Neural crest cell (in vitro differentiated cells): ENCODE measurements around the gene ZNF697. TPM values are rescaled to one million over a fixed set of nuclear protein-coding genes. Genes with fewer than 3 reads are reported as not detected.

Source experiments
- DNase-seq: peaks from one replicate; pipeline ENCODE4 v3.0.0; 2021; ENCODE audit warnings: low read depth, mixed read lengths, low spot score
- H3K27ac Mint-ChIP-seq: one replicate; pipeline ENCODE4 v1.8.0; 2021; ENCODE audit warnings: mild to moderate bottlenecking, mixed read lengths; ENCODE audit not compliant: unreplicated experiment
- H3K27me3 Mint-ChIP-seq: 2 replicates; pipeline ENCODE4 v1.8.0; 2021; ENCODE audit warnings: low read depth, mild to moderate bottlenecking, mixed read lengths
- H3K36me3 Mint-ChIP-seq: 2 replicates; pipeline ENCODE4 v1.8.0; 2021; ENCODE audit warnings: low read depth, mild to moderate bottlenecking, mixed read lengths
- H3K4me1 Mint-ChIP-seq: 2 replicates; pipeline ENCODE4 v1.8.0; 2021; ENCODE audit warnings: mixed read lengths
- H3K4me3 Mint-ChIP-seq: one replicate; pipeline ENCODE4 v1.8.0; 2021; ENCODE audit warnings: mild to moderate bottlenecking, mixed read lengths
- H3K9me3 Mint-ChIP-seq: 2 replicates; pipeline ENCODE4 v1.8.0; 2021; ENCODE audit warnings: mixed read lengths
- total RNA-seq: library from RNA; stranded (reverse); gene quantifications from 2 replicates; pipeline ENCODE4 v1.2.1, GENCODE V29; 2021
- TF ChIP-seq, protein P1 (sequence below): fragments of 200-600 bp; sonication (generic); conservative IDR thresholded peaks from 2 replicates; pipeline ENCODE4 v1.5.0; 2021; ENCODE audit warnings: antibody characterized with exemption, mild to moderate bottlenecking

Gene ZNF697
- total RNA-seq, 1 donor from 2014 or later, result 19.5 TPM

DNA sequence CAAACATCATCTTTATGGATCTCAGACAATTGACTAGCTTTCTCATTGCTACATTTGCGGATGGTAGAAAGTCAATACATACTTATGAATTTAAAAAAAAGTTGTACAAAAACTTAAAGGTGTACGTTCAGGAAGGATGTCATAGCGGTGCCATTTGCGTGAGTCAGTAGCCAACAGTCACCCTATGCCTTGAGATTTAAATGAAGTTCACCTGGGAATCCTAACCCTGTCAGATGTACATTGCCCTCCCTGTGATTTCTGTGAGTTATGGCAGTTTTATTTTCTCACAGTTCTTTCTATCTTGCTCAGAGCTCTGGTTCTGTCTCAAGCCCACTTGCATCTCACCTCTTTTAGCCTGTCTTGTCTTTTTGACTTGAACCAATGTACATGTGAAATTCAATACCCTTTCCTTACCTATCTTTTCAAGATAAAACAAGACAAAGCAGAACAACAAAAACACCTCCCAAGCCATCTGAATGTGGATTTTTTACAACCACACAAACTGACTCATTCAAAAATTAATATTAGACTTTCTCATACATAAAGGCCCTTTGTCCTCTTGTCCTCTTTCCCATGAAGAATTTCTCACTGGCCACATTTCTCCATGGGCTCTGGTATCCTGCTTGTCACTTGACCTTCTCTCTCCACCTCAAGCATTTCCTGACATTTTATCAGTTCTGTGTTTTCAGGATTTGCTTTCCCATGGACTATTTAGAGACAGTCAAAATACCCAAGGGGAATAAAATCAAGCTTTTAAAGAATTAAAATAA lies 25.3 kb upstream of the ZNF697 start:
- TF ChIP-seq, protein P1, sequence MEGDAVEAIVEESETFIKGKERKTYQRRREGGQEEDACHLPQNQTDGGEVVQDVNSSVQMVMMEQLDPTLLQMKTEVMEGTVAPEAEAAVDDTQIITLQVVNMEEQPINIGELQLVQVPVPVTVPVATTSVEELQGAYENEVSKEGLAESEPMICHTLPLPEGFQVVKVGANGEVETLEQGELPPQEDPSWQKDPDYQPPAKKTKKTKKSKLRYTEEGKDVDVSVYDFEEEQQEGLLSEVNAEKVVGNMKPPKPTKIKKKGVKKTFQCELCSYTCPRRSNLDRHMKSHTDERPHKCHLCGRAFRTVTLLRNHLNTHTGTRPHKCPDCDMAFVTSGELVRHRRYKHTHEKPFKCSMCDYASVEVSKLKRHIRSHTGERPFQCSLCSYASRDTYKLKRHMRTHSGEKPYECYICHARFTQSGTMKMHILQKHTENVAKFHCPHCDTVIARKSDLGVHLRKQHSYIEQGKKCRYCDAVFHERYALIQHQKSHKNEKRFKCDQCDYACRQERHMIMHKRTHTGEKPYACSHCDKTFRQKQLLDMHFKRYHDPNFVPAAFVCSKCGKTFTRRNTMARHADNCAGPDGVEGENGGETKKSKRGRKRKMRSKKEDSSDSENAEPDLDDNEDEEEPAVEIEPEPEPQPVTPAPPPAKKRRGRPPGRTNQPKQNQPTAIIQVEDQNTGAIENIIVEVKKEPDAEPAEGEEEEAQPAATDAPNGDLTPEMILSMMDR, result no peak
- peak overlapping the region; percentile 92 for H3K27ac Mint-ChIP-seq
- H3K36me3 Mint-ChIP-seq, result no peaks in the 10 kb centered on the region
- H3K4me1 Mint-ChIP-seq, result peaks cover 29% of the 10 kb centered on the region
- DNase-seq, result no peak
- peaks cover 3% of the 10 kb centered on the region for H3K9me3 Mint-ChIP-seq
- peak overlapping the region; percentile 74 for H3K4me3 Mint-ChIP-seq
- no peaks in the 10 kb centered on the region for H3K27me3 Mint-ChIP-seq

DNA sequence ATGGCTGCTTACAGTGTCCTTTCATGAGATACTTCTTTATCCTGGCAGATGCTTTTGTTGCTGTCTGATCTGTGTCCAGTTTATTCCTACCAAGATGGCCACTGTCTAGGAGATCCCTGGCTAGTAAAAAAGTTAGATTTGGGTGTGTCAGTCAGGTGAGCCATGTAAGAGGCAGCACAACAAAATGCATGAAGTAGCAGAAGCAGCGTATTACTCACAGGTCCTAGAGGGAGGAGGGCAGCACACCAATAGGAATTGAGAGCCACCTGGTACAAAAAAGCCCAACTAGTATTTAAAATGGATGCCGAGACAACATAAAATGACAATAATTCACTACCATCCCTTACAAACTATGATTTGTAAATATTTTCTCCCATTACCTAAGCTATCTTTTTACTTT lies 22.8 kb upstream of the ZNF697 start:
- no peak for DNase-seq
- Mint-ChIP-seq H3K36me3 (no peaks in the 10 kb centered on the region), H3K9me3 (peaks cover 6% of the 10 kb centered on the region), H3K4me3 (no peak overlapping the region), H3K27ac (no peak overlapping the region), H3K27me3 (no peaks in the 10 kb centered on the region), H3K4me1 (peaks cover 33% of the 10 kb centered on the region)
- TF ChIP-seq, protein P1, result no peak

DNA sequence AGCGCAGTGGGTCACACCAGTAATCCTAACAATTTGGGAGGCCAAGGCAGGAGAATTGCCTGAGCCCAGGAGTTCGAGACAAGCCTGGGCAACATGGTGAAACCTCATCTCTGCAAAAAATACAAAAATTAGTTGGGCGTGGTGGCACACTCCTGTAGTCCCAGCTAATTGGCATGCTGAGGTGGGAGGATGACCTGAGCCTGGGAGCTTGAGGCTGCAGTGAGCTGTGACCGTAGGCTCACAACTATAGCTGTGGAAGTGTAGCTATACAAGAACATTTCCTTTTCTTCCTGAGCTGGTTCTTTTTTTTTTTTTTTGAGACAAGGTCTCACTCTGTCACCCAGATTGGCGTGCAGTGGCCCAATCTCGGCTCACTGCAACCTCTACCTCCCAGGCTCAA lies 19.1 kb upstream of the ZNF697 start:
- Mint-ChIP-seq H3K36me3 (no peaks in the 10 kb centered on the region), H3K9me3 (peaks cover 6% of the 10 kb centered on the region), H3K27ac (no peak overlapping the region), H3K27me3 (no peaks in the 10 kb centered on the region), H3K4me3 (no peak overlapping the region), H3K4me1 (peaks cover 8% of the 10 kb centered on the region)
- DNase-seq, result no peak
- TF ChIP-seq, protein P1, result no peak

DNA sequence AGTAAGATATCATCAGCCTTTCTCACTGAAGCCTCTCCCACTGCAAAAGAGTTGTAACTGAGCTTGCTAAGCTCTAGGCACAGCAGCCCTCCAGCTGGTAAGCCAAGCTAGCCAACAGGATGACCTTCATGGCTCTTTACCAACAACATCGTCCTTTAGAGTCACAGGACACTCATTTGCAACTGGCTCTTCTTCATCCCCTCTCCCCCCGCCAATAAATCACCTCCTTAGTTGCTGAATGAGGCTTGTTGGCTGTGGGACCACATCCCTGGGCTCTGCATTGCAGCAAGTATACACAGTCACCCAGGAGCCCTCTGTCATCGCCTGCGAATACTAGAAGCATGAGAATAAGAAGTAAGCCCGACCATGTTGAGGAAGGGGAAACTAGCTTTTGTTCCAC lies 16.0 kb upstream of the ZNF697 start:
- Mint-ChIP-seq H3K27ac (no peak overlapping the region), H3K4me3 (no peak overlapping the region), H3K4me1 (peaks cover 12% of the 10 kb centered on the region), H3K9me3 (peaks cover 3% of the 10 kb centered on the region), H3K27me3 (peaks cover 4% of the 10 kb centered on the region), H3K36me3 (no peaks in the 10 kb centered on the region)
- TF ChIP-seq, protein P1, result no peak
- DNase-seq, result no peak

DNA sequence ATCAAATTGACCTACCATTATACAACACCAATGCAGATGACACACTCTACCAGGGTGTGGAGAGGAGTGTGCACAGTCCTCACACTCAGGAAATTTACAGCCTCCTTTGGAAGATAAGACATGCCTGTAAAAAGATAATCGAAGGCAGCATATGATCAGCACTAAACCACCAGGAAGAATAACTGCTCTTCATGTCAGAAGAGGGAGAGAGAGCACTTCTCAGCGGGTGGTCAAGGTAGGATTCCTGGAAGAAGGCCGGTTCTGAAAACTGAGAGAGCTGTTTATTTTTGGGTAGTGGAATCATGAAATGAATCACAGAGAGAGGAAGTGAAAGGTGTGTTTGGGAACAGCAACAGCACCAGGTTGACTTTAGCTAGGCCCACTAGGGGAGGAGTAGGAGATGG lies 14.0 kb upstream of the ZNF697 start:
- Mint-ChIP-seq H3K36me3 (no peaks in the 10 kb centered on the region), H3K4me3 (no peak overlapping the region), H3K27me3 (peaks cover 4% of the 10 kb centered on the region), H3K9me3 (no peaks in the 10 kb centered on the region), H3K4me1 (peaks cover 8% of the 10 kb centered on the region), H3K27ac (no peak overlapping the region)
- TF ChIP-seq, protein P1, result no peak
- no peak for DNase-seq
